ENCODE results near the gene RBM18. TPM values are rescaled to one million over a fixed set of nuclear protein-coding genes. Genes with fewer than 3 reads are reported as not detected.

Gene RBM18
- total and polyA plus RNA-seq, 8 donors = 17.8 to 38.7 (median 28.7) TPM

GRCh38 chr9:122216798-122217418 lies 47.7 kb downstream of the RBM18 start:
- no peak for ATAC-seq
- Histone ChIP-seq H3K27me3 (peaks cover 88 to 100% of the 10 kb centered on the region in 2 donors), H3K4me1 (peaks cover 25 to 26% of the 10 kb centered on the region in 2 donors), H3K9me3 (no peaks in the 10 kb centered on the region), H3K4me3 (no peak overlapping the region), H3K36me3 (no peaks in the 10 kb centered on the region), H3K27ac (no peak overlapping the region)
- no peak for TF ChIP-seq CTCF (IDR thresholded peaks at IDR 0.05)
- DNase-seq = no peak
- intact Hi-C loops (cut with DNase I) = loop anchor here in 1 of 2 donors (10.0 kb wide), 1 partner anchor 52 kb away; no protein-coding TSS in a partner anchor

GRCh38 chr9:122216138-122216797 lies 48.4 kb downstream of the RBM18 start:
- peaks cover 85 to 100% of the 10 kb centered on the region in 2 donors for H3K27me3 ChIP-seq
- H3K36me3 ChIP-seq = no peaks in the 10 kb centered on the region
- ATAC-seq = no peak
- no peak overlapping the region for H3K27ac ChIP-seq
- no peak for TF ChIP-seq CTCF (IDR thresholded peaks at IDR 0.05)
- intact Hi-C loops (cut with DNase I) = loop anchor here in 1 of 2 donors (10.0 kb wide), 1 partner anchor 51 kb away; no protein-coding TSS in a partner anchor
- DNase-seq = no peak
- no peak overlapping the region for H3K4me3 ChIP-seq
- peaks cover 25 to 26% of the 10 kb centered on the region in 2 donors for H3K4me1 ChIP-seq
- no peaks in the 10 kb centered on the region for H3K9me3 ChIP-seq

GRCh38 chr9:122215663-122216062 lies 49.0 kb downstream of the RBM18 start:
- DNase-seq = no peak
- intact Hi-C loops (cut with DNase I) = loop anchor here in 1 of 2 donors (10.0 kb wide), 1 partner anchor 51 kb away; no protein-coding TSS in a partner anchor
- Histone ChIP-seq H3K9me3 (no peaks in the 10 kb centered on the region), H3K4me3 (no peak overlapping the region), H3K4me1 (peaks cover 25% of the 10 kb centered on the region in 2 donors), H3K27ac (no peak overlapping the region), H3K27me3 (peaks cover 79 to 100% of the 10 kb centered on the region in 2 donors), H3K36me3 (no peaks in the 10 kb centered on the region)
- ATAC-seq = no peak
- TF ChIP-seq CTCF (IDR thresholded peaks at IDR 0.05) = no peak

- H3K4me1 ChIP-seq = peaks cover 15 to 17% of the 10 kb centered on the region in 2 donors
- no peaks in the 10 kb centered on the region for H3K9me3 ChIP-seq
- no peaks in the 10 kb centered on the region for H3K36me3 ChIP-seq
- DNase-seq = no peak
- TF ChIP-seq CTCF (IDR thresholded peaks at IDR 0.05) = no peak
- intact Hi-C loops (cut with DNase I) = loop anchor here in 1 of 2 donors (10.0 kb wide), 1 partner anchor 50 kb away; no protein-coding TSS in a partner anchor
- H3K27me3 ChIP-seq = peaks cover 68 to 94% of the 10 kb centered on the region in 2 donors
- H3K4me3 ChIP-seq = no peak overlapping the region
- no peak overlapping the region for H3K27ac ChIP-seq
- ATAC-seq = no peak
These were observed 50.1 kb downstream of the RBM18 start for GRCh38 chr9:122214507-122214906.

Measured in left lung (tissue), 10 donors.